Measurements from ENCODE around the gene EMD.
A peak's percentile ranks its signal among the peaks of the same experiment; 100 is the strongest.
"Not testable (repeated sequence)": the region's sequence is repeated elsewhere in the genome, so short reads cannot be mapped to it uniquely, and the experiment has no call there.

The EMD gene

DNA sequence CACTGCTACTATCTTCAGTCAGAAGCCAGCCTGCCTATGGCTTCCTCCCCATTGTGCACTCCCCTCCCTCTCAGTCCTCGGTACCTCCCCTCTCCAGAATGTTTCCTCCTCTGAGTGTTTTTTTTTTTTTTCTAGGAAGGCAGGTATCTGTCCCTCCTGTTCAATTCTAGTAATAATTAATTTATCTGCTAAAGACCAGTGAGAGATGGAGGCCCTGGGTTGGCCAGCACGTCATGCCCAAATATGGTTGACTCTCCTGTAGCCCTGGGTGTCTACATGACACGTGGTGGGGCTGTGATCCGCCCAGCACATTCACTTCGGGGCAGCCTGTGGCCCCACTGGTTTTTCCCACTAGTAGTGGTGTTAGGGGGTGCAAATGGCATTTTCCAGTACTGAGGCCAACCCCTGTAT lies 6.5 kb upstream of the EMD start:
- peak; percentile 56 for DNase-seq

DNA sequence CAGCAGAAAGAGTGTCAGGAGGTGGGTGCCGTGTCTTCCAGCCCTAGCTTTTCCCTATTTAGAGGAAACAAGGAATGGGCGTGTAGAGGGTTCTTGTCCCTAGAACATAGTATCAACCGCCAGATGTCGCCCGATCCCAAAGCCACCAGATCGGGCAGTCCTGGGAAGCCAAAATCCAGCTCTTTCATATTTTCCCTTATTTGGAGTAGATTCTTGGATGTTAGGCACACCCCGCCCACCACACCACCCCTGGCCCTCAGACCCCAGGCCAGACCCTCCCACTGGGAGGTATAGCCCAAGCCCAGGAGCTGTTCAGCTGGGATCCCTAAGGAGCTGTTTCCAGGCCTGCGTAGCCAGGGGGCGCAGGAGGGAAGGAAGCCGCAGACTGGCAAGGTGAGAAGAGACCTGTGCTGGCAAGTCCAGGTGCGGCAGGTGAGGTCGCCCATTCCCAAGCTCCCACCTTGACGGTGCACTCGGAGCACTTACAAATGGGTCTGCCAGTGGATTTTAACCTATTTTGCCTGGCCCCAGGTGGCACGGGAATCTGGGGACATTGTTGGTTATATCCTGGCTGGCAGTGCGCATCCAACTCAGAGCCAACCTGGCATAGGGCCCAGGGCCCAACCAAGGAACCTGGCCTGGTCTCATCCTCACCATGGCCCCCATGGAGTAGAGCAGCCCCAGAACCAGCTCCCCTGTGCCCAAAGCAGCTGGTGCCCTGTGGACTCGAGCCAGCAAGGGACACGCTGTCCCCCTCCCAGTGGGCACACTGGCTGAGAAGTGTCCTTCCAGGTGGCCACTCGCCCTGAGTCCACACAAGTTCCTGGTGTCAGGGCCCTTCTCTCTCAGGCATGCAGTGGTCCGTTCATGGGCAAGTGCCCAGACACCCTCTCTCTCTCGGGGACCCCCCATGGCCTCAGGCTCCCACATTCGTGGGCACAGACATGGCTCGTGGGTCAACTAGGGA lies 5.5 kb upstream of the EMD start:
- peak; percentile 32 for DNase-seq

DNA sequence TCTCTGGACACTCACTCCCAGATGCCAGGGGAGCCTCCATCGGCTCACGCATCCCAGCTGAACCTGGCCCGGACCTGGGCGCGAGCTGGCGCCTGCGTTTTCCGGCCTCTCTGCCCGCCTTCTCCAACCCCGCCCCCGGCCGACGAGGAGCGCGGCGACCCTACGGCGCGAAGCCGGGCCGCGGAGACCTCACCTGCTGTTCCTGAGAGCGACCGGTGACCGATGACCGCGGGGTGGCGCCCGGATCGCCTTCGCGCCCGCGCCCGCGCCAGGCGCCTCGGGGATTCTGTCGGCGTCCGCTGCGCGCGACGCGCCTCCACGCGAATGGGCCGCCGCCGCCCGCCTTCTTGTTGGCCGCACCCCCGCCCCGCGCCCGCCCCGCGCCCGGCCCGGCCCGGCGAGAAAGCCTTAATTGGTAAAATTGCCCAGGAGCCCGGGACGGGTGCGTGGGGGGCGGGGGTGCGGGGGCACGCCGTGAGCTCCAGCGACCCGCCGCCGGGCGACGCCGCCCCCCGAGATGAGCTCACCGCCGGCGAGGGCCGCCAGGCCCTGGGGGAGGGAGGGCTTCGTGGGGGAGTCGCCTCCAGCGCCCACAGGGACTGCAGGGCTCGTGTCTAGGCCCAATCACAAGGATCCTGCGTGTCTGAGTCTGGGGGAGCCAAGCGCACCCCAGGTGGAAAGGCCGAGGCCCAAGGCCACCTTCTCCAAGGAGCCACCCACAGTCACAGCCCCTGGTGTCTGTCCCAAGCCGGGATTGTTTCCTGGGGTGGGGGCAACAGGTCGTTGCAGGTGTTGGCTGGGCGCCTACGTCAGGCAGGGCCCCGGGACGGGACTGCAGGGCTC lies 4.6 kb upstream of the EMD start, which contains the start of gene FLNA:
TSS of gene FLNA (minus strand) at position 322 of the 843 bp plus-strand sequence. CDS start 3,389 bp downstream, outside the sequence.
- DNase-seq = peak; percentile 16

DNA sequence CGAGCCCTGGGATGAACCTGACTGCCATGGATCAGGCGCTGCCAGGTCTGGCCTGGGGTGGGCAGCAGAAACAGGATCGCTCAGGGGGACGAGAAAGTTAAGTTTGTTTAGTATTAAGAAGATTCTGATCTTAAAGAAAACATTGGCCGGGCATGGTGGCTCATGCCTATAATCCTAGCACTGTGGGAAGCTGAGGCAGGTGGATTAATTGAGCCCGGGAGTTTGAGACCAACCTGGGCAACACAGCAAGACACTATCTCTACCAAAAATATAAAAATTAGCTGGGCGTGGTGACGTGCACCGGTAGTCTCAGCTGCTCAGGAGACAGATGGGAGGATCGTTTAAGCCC lies 4.0 kb upstream of the EMD start:
- DNase-seq = no peak

DNA sequence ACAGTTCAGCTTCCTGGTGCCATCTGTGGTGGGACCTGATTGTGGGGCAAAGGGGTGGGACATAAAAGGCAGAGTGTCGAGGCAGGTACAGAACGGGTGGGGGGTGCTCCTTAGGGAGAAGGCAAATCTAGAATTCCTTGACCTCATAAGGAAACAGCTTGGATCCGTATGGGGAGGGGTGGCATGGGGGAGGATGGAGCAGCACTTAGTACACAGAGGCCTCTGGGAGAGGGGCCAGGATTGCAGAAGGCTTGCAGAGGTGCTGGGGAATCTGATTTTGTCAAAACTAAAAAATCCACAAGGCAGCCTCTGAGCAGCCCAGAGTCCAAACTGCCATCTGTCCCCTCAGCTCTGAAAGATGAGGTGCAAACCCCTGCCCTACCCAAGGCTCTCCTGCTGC lies 2.3 kb upstream of the EMD start:
- no peak for DNase-seq

DNA sequence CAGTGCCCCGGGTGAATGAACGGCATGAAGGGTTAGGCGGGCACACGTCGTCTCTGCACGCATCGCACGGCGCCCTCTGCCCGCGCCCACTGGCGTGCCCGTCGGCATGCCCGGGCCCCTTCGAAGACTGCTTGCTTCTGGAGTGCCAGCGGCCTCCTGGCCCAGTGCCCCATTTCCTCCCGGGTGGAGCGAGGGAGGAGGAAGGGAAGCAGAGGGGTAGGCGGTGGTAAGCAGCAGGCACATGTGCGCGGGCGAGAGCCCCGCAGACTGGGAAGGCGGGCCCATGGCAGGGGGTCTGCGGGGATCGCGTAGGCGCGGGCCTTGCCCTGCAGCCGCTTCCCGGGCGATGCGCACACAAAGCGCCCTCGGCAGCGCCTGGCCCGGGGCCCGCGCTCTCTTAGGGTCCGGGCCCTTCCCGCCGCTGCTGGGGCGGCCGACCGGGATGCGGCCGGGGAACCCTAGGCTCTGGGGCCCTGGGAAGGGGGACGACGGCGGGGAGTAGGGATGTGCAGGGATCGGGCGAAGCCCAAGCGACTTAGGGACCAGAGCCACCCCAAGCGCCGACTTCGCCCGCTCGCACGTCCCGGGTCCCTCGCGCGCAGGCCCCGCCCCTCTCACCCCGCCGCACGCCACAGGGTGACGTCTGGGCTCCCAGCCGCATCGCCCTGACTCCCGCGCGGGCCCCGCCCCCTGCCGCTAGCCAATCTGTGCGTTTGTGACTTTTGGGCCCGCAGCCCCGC lies 866 bp upstream of the EMD start:
- no peak for DNase-seq

DNA sequence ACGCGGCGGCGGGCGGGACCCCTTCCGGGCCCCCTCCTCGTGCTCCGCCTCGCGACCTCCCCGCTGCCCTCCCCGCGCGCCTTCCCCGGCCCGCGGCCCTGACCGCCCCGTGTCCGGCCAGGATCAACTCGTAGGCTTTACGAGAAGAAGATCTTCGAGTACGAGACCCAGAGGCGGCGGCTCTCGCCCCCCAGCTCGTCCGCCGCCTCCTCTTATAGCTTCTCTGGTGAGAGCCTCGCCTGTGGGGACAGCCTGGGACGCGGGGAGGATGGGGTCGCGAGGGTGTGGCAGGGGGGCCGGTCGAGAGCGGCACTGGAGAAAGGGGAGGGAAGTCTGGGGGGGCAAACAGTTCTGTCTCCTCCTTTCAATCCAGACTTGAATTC lies 465 bp downstream of the EMD start:
- no peak for DNase-seq

DNA sequence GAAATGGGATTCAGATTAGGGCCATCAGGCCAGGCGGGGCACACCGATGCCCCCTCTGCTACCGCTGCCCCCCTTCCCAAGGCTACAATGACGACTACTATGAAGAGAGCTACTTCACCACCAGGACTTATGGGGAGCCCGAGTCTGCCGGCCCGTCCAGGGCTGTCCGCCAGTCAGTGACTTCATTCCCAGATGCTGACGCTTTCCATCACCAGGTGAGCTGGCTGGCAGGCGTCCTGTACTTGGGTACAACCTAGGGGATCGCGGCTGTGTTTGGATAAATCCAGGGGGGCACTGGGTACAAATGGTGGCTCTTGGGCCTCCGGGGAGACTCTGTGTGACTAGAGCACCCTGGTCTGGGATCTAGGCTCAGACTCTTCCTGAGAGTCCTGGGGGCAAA lies 1.1 kb downstream of the EMD start:
- DNase-seq = no peak

DNA sequence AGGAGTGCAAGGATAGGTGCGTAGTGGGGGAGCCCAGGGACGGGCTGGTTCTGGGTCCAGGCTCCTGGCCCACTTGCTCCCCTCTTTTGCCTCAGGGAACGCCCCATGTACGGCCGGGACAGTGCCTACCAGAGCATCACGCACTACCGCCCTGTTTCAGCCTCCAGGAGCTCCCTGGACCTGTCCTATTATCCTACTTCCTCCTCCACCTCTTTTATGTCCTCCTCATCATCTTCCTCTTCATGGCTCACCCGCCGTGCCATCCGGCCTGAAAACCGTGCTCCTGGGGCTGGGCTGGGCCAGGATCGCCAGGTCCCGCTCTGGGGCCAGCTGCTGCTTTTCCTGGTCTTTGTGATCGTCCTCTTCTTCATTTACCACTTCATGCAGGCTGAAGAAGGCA lies 1.7 kb downstream of the EMD start:
- no peak for DNase-seq

DNA sequence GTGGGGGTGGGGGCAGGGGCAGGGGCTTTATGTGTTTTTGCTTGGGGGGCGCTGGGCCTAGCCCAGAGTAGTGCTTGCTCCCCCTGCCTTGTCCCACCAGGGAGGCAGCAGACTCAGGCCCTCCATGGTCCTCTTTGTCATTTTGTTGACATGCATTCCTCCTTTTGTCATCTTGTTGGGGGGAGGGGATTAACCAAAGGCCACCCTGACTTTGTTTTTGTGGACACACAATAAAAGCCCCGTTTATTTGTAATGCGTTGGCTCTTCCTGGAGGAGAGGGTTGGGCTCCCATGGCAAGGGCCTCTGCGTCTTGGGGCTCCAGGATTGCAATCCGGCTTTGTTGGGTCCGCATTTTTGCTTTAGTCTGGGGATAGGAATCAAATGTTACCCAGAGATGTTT lies 2.2 kb downstream of the EMD start:
- DNase-seq = no peak

DNA sequence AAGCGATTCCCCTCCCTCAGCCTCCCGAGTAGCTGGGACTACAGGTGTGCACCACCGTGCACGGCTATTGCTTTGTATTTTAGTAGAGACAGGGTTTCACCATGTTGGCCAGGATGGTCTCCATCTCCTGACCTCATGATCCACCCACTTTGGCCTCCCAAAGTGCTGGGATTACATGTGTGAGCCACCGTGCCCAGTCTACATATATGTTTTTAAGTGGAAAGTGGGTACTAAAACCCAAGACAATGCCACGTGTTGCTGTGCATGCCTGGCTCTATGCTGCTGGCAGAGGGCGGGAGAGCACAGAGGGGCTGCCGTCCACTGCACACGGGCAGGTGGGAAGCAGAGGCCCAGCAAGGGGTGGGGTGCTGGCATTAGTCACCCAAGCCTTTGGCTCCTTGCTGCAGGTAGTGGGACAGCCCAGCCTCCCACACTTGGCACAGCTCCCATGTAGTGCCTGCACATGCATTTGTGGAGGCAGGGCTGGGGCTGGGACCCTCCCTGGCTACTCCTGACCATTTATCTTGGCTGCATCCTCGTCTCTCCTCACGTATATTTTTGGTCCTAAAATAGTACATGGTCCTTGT lies 3.5 kb downstream of the EMD start:
- DNase-seq = no peak

DNA sequence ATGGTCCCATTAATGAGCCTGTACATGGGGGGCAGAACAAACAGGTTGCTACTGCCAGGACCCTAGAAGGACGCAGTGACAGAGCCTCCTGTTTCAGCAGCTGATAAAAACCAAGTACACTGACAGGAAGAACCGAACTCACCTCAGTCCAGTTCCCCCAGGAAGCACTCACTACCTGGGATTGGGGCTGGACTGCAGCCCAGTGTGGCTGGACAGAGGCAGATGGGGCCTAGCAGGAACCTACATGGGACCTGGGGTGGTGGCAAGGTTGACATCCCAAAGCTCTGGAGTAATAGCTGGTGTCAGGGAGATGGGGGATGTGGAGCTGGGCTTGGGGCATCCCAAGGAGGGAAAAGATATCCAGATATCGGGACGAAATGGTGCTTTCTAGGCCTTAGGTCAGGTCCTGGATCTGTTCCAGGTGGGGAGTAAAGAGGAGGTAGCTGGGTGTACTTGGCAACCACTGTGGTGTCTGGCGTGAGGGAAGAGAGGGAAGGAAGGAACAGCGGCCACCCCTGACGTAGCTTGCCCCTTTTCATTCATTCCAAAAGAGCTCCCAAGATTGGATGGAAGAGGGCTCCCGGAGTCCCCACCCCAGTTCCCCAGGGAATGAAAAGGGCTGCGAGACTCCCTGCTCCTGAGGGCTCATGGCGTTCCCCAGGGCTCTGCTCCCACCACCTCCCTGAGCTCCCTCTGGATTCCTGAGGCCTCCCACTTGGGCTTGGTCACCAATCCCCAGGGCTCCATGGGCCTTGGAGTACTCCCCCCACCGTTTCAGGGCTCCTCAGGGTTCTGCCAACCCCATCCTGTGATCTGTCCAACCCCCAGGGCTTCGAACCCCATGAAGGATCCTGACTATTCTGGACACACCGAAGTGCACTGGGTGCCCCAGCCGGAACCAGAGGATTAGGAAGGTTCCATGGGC lies 4.5 kb downstream of the EMD start:
- no peak for DNase-seq

DNA sequence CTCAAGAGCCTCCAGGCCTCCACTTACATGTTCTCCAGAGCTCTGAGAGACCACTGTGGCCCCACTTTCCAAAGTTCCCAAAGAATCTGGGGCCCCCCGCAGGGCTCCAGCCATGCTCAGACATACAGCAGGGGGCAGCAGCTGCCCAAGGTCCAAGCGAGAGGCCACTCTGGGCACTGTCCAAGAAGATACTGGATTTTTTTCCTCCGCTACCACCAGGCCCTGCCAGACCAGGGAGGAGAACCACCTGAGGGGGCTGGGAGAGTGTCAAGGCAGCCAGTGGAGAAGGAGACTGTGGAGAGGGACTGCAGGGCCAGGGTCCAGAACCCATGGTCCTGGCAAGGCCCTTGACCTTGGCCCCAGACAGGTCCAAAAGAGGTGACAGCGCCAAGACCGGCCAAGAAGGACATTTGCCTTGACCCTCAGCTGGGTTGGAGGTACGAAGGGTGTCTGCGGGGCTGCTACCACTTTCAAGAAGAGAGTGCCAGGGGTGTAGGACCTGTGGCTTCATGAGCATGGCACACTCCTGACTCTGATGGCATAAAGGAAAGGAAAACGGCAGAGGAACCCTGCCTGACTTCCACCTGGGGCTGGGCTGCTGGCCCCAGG lies 5.3 kb downstream of the EMD start:
- DNase-seq = no peak

DNA sequence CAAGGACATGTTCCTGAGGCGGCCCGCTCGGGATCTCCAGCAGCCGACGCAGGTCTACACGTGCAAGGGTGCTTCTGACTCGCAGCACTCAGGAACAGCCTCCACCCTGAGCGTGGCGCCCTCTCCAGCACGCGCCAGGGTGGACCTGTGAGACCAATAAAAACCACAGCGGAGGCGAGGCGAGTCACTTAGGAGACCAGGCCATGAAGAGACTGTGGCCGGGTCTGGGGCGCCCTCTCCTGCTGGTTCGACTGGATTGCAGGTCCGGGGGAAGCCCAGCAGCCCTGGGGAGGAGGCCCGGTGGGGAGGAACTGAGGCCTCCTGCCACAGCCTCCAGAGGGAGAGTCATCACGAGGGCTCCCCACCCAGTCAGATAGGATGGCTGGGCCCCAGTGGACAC lies 9.0 kb downstream of the EMD start:
- DNase-seq = not testable (repeated sequence)

DNA sequence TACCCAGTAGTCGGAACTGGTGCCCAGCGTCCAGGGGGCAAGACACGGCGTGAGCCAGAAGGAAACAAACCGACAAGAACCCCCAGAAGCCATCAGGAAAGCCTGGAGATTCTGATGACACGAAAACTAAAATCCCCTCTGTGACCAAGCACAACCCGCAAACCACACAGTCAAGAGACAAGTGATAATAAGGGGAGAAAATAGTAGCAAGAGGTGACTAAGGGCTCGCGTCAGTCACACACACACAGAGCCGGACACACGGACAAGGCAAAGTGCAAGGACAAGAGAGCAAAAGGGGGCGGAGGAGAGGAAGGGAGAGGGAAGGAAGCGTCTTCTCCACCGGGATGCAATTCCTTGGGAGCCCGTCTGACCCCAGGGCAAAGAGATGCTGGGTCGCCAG lies 9.6 kb downstream of the EMD start:
- not testable (repeated sequence) for DNase-seq

DNA sequence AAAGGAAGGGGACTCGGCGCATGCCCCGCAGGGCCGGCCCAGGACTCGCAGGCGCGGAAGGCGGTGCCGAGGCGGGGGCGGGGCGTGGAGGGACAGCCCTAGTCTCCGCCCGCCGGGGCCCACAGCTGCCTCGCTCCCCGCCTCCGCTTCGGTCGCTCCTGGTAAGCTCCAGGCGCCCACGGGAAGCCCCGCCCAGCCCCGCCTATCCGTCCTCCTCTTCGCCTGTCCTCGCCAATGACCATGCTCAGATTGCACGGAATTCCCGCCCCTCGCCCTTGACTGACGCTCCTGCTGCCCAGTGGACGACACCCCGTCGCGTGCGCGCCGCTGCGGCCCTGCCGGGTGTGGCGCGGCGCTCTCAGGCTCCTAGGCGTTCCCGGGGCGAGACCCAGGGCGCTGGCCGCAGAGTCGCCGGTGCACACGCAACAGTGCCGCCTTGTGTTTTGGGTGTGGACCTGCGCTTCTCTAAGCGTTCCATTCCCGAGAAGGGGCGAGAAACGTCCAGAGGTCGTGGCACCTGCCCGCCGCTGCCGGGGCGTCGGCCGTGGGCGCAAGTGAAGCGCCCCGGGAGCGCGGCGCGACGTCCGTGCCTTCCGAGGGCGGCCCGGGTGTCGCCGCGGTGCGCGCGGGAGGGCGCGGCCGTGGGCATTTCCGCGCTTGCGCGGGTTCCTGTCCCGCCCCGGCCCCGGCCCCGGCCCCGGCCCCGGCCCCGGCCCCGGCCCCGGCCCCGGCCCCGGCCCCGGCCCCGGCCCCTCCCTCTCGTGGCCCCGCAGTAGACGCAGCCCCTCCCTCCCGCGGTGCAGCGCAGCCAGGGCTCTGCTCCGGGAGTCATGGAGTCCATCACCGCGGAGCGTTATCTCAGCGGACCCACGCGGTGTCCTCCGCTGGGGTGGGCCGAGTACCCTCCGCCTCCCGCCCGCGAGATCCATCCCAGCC lies 11.0 kb downstream of the EMD start:
- DNase-seq = not testable (repeated sequence)

DNA sequence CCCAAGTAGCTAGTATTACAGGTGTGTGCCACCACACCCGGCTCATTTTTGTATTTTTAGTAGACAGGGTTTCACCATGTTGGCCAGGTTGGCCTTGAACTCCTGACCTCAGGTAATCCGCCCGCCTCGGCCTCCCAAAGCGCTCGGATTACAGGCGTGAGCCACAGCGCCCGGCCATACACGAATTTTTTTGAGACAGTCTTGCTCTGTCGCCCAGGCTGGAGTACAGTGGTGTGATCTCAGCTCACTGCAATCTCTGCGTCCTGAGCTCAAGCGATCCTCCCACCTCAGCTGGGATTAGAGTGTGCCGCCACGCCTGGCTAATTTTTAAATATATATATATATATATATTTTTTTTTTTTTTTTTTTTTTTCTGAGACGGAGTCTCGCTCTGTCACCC lies 17.3 kb downstream of the EMD start:
- not testable (repeated sequence) for DNase-seq

DNA sequence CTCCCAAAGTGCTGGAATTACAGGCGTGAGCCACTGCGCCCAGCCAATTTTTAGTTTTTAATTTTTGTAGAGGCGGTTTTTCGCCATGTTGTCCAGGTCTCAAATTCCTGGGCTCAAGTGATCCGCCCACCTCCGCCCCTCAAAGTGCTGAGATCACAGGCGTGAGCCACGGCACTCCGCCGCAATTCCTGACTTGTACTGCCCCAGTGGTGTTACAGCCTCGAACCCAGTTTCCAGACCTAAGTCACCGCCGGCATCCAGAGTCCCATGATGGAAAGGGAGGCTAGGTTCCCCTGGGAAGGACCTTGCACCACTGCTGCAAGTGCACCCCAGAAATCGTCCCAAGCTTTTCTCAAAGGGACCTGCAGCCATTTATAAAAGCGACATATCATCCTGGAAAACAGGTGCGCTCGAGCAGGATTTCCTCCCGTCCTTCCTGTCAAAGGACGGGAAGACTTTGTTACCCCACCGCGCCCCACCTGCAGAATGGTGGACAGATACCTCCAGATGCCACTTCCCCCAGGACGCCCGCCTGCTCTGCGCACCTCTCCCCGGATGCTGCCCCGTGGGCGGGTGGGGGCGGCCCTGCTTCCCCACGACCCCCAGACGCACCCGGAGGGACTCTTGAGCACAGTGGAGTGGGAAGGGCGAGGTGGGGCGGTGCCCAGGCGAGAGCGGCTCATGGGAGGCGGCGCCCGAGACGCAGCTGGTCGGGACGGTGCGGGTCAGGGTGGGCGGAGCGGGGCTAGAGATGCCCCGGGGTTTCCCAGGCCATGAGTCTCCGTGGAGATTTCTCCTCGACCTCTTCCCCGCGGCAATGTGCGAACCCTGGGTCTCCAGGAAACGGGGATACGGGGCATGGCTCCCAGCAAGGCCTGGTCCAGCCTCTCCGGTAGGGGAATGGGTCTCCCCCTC lies 18.1 kb downstream of the EMD start:
- DNase-seq = no peak
